ENCODE data around the gene FBXL15.

The FBXL15 gene

GRCh38 chr10:102453502-102453901 lies 32.9 kb downstream of the FBXL15 start:
- TF ChIP-seq POLR2AphosphoS5 (IDR thresholded peaks at IDR 0.05; ENCODE audit: low read depth, low read length) (no peak), REST (IDR thresholded peaks at IDR 0.05; ENCODE audit: insufficient read depth in 1 of 2, low read depth in 2 of 2, low read length in 2 of 2) (no peak), SIN3A (IDR thresholded peaks at IDR 0.05; ENCODE audit: borderline replicate concordance, insufficient read depth, low read length) (no peak), FOXP2 (optimal IDR thresholded peaks at IDR 0.05; ENCODE audit: borderline replicate concordance, extremely low read depth, extremely low read length, insufficient read depth) (no peak), TAF1 (IDR thresholded peaks at IDR 0.05; ENCODE audit: borderline replicate concordance, insufficient read depth, low read length) (no peak)

- TF ChIP-seq TAF1 (IDR thresholded peaks at IDR 0.05; ENCODE audit: borderline replicate concordance, insufficient read depth, low read length) (no peak), REST (IDR thresholded peaks at IDR 0.05; ENCODE audit: insufficient read depth in 1 of 2, low read depth in 2 of 2, low read length in 2 of 2) (no peak), SIN3A (IDR thresholded peaks at IDR 0.05; ENCODE audit: borderline replicate concordance, insufficient read depth, low read length) (no peak), FOXP2 (optimal IDR thresholded peaks at IDR 0.05; ENCODE audit: borderline replicate concordance, extremely low read depth, extremely low read length, insufficient read depth) (no peak)
These were observed 35.3 kb downstream of the FBXL15 start for GRCh38 chr10:102455893-102456471.

DNA sequence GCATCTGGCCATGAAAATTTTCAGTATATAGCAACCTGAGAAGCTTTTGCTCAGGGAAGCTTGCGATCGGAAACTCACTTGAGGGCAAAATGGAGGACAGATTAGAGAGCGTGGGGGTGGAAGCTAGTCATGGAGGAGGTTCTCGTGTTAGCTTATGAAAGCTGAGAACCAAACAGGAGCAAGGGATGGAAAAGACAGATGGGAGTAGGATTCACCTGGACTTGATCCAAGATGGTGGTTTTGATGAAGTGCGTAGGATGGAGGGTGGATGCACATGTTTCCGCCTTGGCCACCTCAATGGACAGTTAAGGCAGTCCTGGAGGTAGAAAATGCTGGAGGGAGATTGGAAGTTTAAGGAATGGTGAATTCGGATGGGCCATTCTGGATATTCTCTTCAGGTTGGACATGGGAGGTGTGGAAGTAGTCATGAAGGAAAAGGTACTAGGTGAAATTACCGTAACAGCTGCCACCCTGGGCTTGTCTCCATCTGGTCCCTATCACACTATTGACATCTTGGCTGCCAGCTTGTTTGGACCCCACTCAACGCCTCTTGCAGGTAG lies 37.0 kb downstream of the FBXL15 start:
- TF ChIP-seq FOXP2 (optimal IDR thresholded peaks at IDR 0.05; ENCODE audit: borderline replicate concordance, extremely low read depth, extremely low read length, insufficient read depth) (no peak), TAF1 (IDR thresholded peaks at IDR 0.05; ENCODE audit: borderline replicate concordance, insufficient read depth, low read length) (no peak), POLR2AphosphoS5 (IDR thresholded peaks at IDR 0.05; ENCODE audit: low read depth, low read length) (no peak), SIN3A (IDR thresholded peaks at IDR 0.05; ENCODE audit: borderline replicate concordance, insufficient read depth, low read length) (no peak), REST (IDR thresholded peaks at IDR 0.05; ENCODE audit: insufficient read depth in 1 of 2, low read depth in 2 of 2, low read length in 2 of 2) (no peak)

DNA sequence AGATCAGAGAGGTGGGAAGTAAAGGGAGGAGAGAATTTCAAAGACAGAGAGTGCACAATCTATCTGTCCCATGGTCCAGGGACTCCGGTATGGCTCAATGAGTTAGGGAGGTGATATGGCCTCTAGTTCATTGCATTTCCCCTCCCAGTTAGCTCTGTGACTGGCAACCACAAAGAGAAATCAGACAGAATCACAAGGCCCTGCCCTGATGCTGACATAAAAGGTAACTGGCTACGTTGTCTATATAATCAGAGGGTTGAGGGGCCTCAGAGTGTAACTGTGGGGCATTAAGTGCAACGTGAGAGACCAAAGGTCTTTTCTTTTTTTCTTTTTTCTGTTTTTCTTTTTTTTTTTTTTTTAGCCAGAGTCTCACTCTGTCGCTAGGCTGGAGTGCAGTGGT lies 38.0 kb downstream of the FBXL15 start:
- TF ChIP-seq TAF1 (IDR thresholded peaks at IDR 0.05; ENCODE audit: borderline replicate concordance, insufficient read depth, low read length) (no peak), POLR2AphosphoS5 (IDR thresholded peaks at IDR 0.05; ENCODE audit: low read depth, low read length) (no peak), REST (IDR thresholded peaks at IDR 0.05; ENCODE audit: insufficient read depth in 1 of 2, low read depth in 2 of 2, low read length in 2 of 2) (no peak), FOXP2 (optimal IDR thresholded peaks at IDR 0.05; ENCODE audit: borderline replicate concordance, extremely low read depth, extremely low read length, insufficient read depth) (no peak), SIN3A (IDR thresholded peaks at IDR 0.05; ENCODE audit: borderline replicate concordance, insufficient read depth, low read length) (no peak)

Data from PFSK-1 (cell line).